NCI-H526 (cell line): Measurements from ENCODE around the gene MPV17L2.

Experiments used
- DNase-seq, 2 experiments: peaks; one replicate each; lab custom pipeline; 2025; lab: John Stamatoyannopoulos, UW

Gene MPV17L2

DNA sequence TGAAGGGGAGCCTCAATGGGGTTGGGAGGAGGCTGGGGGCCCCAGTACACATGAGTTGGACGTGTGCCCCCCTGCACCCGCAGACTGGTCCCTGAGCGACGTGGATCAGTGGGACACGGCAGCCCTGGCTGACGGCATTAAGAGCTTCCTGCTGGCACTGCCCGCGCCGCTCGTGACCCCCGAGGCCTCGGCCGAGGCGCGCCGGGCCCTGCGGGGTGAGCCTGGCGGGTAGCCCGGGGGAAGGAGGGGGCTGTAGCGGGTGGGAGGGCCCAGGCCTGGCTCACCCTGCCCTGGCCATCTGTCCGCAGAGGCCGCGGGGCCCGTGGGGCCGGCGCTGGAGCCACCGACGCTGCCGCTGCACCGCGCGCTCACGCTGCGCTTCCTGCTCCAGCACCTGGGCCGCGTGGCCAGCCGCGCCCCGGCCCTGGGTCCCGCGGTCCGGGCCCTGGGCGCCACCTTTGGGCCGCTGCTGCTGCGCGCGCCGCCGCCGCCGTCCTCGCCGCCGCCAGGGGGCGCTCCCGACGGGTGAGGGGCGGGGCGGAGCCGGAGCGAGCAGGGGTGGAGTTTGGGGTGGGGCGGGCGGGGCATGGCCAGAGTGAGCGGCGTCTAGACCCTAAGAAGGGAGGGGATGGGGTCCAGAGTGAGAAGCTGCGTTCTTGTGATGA is 31.9 kb upstream of the MPV17L2 start:
- DNase-seq = peak in 1 of 2 experiments; percentile 65

DNA sequence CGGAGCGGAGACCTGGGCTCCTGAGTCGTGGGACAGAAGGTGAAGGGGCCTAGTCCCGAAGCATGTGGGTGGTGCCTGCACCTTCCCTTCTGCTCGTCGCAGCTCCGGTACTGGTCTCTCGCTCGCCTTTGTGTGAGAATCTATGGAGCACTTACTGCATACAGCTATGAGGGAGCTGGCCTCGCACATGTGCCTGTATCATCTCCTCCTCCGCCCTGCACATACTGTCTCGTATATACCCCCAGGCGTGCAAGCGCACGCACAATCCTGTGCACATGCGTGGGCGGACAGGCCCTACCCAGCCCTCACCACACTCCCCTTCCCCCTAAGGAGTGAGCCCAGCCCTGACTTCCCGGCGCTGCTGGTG is 31.4 kb upstream of the MPV17L2 start:
- no peak for DNase-seq

GRCh38 chr19:18164072-18164471 is 28.9 kb upstream of the MPV17L2 start:
- no peak for DNase-seq

- DNase-seq = no peak
Measured at GRCh38 chr19:18165794-18166544, 27.0 kb upstream of the MPV17L2 start.

GRCh38 chr19:18167011-18167410 is 26.0 kb upstream of the MPV17L2 start:
- no peak for DNase-seq

DNA sequence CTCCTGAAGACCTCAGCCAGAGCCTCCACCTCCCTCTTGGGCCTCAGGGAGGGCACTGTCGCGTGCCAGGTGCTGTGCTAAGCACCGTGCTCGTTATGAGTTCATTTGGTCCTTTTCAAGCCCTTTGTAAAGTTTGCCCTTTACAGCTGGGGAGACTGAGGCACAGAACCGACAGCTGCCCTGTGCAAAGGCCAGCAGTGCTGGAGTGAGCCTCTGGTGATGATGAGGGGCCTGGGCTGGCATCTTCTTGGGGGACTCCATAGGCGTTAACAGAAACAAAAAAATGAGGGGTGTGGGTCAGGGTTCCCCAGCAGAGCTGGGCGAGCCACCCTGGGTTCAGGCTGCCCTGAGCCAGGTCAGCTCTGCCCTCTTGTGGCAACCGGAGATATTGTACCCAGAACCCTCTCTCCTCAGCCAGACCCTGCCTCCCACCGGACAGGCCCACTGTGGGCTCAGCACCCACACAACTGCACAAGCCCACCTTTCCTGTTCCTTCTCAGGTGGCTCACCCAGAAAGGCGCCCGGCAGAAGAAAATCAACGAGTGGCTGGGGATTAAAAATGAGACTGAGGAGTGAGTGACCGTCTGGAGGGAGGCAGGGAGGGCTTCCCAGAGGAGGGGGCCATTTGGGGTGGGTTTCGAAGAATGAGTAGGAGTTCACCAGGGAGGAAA is 24.9 kb upstream of the MPV17L2 start:
- DNase-seq = peak in 1 of 2 experiments; percentile 20

DNA sequence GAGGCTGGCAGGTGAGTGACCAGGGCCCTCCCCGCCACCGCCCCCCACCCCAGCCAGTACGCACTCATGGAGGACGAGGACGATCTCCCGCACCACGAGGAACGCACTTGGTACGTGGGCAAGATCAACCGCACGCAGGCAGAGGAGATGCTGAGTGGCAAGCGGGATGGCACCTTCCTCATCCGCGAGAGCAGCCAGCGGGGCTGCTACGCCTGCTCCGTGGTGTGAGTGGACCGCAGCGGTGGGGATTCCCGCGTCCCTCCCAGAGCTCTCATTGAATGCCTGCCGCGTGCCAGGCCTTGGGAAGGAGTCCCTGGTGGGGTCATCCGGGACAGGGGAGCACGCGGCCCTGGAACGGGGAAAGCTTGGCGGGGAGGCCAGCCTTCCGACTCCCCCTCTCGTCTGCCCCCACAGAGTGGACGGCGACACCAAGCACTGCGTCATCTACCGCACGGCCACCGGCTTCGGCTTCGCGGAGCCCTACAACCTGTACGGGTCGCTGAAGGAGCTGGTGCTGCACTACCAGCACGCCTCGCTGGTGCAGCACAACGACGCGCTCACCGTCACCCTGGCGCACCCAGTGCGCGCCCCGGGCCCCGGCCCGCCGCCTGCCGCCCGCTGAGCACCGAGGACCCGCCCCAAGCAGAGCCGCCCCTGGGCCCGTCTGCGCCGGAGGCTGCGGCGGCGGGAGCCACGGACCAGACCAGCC is 24.2 kb upstream of the MPV17L2 start:
- DNase-seq = no peak

DNA sequence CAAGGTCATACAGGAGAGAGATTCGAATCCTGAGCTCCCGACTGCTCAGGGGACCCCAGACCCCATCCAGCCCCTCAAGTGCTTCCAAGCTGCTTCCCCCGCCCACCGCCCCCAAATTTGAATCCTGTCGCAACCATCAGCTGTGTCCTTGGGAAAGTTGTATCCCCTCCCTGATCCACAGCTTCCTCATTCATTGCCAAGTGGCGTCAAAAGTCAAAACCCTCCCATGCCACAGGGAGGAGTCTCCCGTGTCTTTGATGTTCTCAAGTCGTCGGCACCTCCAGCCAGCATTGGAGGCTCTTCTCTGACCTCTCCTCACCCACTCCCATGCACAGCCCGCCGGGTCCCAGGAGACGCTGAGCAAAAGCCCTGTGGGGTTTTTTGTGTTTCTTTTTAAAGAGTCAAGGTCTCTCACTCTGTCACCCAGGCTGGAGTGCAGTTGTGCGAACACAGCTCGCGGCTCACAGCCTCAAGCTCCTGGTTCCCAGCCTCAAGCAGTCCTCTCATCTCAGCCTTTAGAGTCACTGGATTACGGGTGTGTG is 22.2 kb upstream of the MPV17L2 start:
- DNase-seq = no peak

DNA sequence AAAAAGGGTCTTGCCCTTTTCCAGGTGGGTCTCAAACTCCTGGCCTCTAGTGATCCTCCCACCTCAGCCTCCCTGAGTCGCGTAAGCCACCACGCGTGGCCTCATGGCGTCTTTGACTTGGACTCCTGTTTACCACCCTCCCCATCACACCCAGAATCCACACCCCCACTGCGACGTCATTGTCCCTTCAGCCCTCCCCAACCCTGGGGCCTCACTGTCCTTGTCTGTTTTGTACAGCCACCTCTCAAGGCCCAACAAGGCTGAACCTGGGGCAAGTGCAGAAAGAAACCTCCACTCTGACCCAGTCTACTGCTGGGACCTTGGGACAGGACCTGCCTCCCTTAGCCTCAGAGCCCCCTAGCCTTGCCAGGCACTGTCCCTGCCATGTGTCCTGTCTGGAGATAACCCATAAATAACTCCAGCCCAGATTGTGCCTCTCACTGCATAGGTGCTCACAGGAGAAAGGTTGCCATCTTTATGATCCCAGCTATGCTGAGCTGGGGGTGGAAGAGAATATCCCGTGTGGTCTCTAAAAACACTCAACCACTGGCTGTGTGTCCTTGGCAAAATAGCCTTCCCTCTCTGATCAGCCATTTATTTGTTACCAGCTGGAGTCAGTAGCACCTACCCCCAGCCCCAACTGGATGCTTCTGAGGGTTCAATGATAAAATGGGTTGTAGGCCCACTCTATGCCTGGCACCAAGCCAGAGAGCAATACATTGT is 21.3 kb upstream of the MPV17L2 start:
- DNase-seq = no peak

- no peak for DNase-seq
Measured at GRCh38 chr19:18172331-18173053, 20.5 kb upstream of the MPV17L2 start.

- DNase-seq = no peak
Measured at GRCh38 chr19:18173054-18173571, 19.9 kb upstream of the MPV17L2 start.

DNA sequence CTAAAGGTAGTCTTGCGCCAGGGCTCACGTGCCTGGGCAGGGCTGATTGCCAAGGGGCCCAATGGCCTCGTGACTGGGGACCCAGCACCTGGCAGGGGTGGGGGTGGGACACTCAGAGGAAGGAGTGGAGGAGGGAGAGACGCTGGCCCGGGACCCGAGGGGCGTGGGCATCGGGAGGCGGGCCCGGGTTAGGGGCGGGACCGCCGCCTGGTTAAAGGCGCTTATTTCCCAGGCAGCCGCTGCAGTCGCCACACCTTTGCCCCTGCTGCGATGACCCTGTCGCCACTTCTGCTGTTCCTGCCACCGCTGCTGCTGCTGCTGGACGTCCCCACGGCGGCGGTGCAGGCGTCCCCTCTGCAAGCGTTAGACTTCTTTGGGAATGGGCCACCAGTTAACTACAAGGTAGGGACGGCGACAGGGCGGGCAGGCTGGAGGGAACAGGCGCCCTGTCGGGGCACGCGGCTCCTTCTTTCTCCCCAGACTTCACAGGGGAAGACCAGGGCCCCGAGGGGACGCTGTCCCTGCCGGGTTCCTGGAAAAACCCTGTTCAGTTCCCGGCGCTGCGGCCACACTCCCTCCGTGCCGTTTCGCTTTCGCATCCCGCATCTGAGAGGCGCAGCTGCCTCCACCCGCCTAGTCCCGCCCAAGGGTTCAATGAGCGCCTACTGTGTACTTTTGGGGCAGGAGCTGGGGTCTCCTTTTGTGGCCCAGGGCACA is 19.3 kb upstream of the MPV17L2 start, which contains the start of gene IFI30:
IFI30 (plus strand) TSS at position 242 of the 717 bp plus-strand sequence; CDS start at position 271, 29 bp downstream.
- peak in 1 of 2 experiments; percentile 78 for DNase-seq

- DNase-seq = no peak
Measured at GRCh38 chr19:18174983-18175382, 18.0 kb upstream of the MPV17L2 start.

- no peak for DNase-seq
Measured at GRCh38 chr19:18176367-18177310, 16.4 kb upstream of the MPV17L2 start.

DNA sequence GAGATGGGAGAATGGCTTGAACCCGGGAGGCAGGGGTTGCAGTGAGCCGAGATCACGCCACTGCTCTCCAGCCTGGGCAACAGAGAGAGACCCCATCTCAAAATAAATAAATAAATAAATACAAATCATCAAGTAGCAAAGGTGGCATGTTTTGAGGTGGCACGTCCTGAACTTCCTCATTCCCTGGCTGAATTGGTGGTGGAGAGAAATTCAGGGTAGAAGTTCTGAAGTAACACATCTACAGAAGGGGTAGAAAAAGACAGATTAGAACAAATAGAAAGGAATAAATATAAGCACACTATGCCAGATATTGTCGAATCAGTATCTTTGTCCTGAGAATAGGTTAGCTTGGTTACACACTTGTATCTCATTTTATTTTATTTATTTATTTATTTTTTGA is 13.1 kb upstream of the MPV17L2 start:
- no peak for DNase-seq

DNA sequence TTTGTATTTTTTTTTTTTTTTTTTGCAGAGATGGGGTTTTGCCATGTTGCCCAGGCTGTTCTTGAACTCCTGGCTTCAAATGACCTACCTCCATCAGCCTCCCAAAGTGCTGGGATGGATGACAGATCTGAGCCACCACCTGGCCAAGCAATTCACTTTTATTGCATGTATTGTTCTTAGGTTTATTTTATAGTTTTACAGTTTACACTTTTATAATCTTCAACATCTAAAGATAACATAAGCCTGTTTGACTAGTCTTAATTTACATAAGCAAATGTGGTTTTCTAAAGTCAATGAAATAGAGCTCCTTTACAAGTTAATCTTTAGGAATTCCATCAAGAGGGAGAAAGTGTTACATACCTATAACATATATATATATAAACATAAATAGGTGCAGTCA is 9.5 kb upstream of the MPV17L2 start:
- no peak for DNase-seq

DNA sequence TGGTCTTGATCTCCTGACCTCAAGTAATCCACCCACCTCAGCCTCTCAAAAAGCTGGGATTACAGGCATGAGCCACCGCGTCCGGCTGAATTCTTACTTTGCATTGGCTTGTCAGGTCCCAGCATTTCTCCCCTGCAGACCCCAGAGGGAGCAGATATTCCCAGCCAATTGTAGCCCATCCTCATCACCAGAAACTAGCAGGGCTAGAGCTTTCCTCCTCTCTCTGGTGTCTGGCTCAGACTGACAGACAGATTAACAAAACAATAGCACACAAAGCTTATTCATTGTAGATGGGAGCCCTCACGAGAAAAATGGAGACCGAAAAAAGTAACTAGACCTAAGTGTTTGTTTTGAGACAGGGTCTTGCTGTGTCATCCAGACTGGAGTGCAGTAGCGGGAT is 7.5 kb upstream of the MPV17L2 start:
- DNase-seq = no peak

GRCh38 chr19:18190278-18190677 is 2.7 kb upstream of the MPV17L2 start:
- no peak for DNase-seq

GRCh38 chr19:18191640-18192062 is 1.4 kb upstream of the MPV17L2 start:
- DNase-seq = no peak
